Measurements from ENCODE around the gene CLRN3. TPM values are rescaled to one million over a fixed set of nuclear protein-coding genes. Genes with fewer than 3 reads are reported as not detected.

The CLRN3 gene
- total RNA-seq, 1 donor from 2014 or later: not detected

DNA sequence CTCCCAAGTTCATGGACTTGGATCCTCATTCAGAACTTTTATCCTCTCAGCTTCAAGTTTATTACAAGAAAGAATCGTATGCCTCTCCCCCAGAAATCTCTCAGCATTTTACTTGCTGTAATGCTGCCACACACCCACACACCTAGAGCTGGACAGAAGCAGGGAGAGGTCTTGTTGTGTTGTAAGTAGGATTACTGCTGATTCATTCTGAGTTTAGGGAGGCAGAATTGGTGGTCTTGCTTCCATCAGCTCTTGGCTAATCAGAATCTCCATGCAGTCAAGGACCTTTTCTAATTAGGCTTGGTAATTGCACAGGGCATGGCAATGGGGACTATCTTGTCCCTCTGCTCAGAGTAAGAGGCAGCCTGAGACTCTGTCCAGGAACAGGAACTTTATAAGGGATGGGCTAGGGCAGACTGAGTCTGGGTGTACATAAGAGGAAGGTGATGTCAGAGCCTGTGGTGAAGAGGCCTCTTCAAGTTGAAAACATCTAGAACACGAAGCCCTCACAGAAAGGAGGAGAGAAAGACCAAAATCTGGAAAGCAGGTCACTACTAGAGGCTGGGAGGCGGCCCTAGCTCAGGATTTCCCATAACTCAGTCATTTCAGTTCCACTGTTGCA is 7.1 kb upstream of the CLRN3 start:
- peak; percentile 26 for DNase-seq (ENCODE audit: low spot score)

- no peak for DNase-seq (ENCODE audit: low spot score)
Observed at GRCh38 chr10:127897177-127897576, 4.4 kb upstream of the CLRN3 start.

- no peak for DNase-seq (ENCODE audit: low spot score)
Observed at GRCh38 chr10:127896590-127896989, 3.8 kb upstream of the CLRN3 start.

DNA sequence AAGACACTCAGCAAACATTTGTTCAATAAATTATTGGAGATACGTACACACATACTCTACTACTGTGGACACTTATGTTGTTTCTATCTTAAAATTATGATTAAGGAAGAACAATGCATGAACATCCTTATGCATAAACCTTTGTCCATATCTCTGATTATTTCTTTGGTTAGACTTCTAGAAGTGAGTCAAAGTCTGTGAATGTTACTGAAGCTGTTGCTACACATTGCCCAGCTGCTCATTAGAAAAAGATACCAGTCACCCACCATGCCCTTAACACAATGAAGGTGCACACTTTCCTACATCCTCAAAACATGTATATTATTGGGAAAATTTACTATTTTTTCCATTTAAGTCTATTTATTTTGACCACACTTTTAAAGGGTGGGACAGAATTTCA is 1.4 kb upstream of the CLRN3 start:
- no peak for DNase-seq (ENCODE audit: low spot score)

GRCh38 chr10:127890832-127891334 is 1.9 kb downstream of the CLRN3 start:
- DNase-seq (ENCODE audit: low spot score): peak; percentile 25

GRCh38 chr10:127890216-127890615 is 2.5 kb downstream of the CLRN3 start:
- DNase-seq (ENCODE audit: low spot score): no peak

DNA sequence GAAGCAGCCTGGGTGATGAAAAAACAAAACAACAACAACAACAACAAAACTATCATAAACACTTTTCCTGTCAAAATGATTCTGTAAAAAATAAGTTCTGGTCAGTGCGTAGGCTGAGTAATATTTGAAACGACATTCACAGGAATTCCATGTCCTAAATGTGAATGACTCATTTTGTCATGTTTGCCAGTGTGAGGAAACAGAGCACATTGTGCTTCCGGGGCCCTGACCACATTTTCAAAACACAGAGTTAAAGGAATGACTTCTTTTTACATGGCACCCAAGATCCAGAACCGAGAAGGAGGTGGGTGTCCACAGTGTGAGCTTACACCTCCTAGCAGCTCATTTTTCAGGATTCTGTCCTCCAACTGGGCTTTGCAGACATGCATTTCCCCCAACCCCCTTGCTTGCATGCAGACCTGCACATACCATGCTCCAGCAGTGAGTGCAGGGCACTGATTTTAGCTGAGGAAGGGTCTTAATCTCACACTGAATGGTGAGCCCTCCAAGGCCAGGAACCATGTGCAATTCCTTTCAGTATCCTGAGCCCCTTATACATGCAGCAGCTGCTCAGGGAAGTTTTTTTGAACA is 3.0 kb downstream of the CLRN3 start:
- DNase-seq (ENCODE audit: low spot score): peak; percentile 35

- DNase-seq (ENCODE audit: low spot score): peak; percentile 29
Observed at GRCh38 chr10:127888521-127889312, 4.0 kb downstream of the CLRN3 start.

GRCh38 chr10:127887541-127888415 is 5.0 kb downstream of the CLRN3 start:
- peak; percentile 37 for DNase-seq (ENCODE audit: low spot score)

- peak; percentile 40 for DNase-seq (ENCODE audit: low spot score)
Observed at GRCh38 chr10:127886371-127887051, 6.2 kb downstream of the CLRN3 start.

DNA sequence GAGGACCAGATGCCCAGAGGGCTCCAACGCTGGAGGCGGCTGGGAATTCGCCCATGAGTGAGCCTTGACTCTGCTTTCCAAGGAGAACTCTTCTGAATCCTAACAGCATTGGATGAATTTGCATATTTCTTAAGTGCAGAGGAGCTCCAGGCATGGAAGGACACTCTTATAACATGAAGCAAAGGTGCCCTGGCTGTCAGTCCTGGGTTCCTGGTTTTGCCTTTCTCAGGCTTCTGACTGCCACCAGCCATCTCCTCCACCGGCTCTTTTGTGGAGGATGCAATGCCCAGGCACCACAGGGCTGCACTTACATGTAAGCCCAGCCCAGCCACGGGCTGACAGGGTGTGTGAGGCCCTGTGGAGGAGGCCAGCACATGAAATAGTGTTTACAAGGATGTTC is 8.2 kb downstream of the CLRN3 start:
- DNase-seq (ENCODE audit: low spot score): peak; percentile 32

DNA sequence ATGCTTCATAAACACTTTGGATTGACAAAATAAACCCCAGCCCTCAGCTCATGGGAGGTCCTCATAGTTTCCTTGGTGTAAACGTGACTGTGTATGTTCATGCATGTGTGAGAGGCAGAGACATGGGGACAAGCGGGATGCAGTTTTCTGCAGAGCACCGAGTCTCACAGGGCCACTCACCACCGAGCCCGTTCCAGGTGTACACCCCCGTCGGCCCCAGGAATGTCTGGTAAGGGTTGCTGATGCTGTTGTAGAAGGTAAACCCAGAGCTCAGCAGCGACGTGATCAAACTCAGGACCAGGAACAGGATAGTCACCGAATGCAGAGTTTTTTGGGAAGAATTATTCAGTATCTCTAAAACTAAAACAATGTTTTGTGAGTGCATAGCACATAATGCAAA is 9.2 kb downstream of the CLRN3 start:
- no peak for DNase-seq (ENCODE audit: low spot score)

GRCh38 chr10:127882801-127883459 is 9.8 kb downstream of the CLRN3 start:
- no peak for DNase-seq (ENCODE audit: low spot score)

DNA sequence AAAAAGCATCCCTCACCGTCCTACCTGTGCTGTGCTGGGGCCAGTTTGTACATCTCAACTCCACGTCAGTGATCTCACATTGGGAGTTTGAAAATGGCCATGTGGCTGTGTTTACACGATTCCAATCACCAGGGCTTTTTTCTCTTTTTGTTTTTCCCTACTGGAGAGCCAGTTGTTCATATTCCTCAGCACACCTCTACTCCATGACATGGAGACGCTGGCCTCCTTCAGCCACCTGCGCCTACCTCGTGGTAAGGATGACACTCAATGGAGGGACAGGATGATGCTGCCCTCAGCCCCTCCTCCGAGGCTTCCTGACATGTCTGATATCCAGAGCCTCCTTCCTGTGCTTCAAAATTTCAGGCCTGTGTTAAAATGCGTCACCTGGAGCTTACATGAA is 10.3 kb downstream of the CLRN3 start:
- no peak for DNase-seq (ENCODE audit: low spot score)

DNA sequence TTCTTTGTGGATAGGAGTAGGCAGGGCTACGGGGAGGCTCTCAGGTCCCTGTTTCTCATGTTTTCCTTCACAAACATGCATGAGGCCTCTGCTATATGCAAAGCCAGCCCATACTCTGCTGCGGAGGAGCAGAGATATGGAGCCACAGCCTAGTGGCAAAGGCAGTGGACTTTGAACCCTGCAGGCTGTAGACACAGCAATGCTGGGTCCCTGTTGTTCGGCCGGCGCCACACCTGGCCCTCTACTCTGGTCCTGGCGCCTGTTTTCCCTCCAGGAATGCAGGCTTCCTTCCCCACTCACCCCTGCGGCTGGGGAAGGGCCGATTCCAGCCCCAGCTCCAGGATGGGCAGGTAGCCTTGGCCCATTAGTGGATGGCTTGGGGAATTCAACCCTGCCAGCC is 11.5 kb downstream of the CLRN3 start:
- DNase-seq (ENCODE audit: low spot score): no peak

GRCh38 chr10:127880557-127880956 is 12.2 kb downstream of the CLRN3 start:
- no peak for DNase-seq (ENCODE audit: low spot score)

- DNase-seq (ENCODE audit: low spot score): no peak
Observed at GRCh38 chr10:127878475-127879055, 14.2 kb downstream of the CLRN3 start.

DNA sequence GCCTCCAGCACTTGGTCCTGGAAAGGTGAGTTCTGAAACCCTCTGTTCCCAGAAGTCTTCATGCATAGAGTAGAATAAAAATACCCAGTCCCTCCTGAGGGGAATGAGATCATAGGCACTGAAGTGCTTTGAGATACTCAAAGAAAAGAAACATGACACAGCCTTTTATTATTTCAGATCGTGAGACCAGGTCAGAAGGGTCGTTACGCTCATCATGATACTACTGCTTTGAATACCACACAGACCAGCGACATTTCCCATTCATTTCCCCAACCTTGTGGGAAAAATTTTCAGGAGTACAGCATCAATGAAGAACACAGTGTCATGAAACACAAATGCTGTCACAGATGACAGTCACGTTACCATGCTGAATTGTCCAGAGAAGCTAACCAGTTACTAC is 15.0 kb downstream of the CLRN3 start:
- no peak for DNase-seq (ENCODE audit: low spot score)

GRCh38 chr10:127877116-127877515 is 15.6 kb downstream of the CLRN3 start:
- DNase-seq (ENCODE audit: low spot score): no peak

GRCh38 chr10:127875916-127876315 is 16.8 kb downstream of the CLRN3 start:
- DNase-seq (ENCODE audit: low spot score): peak; percentile 1

DNA sequence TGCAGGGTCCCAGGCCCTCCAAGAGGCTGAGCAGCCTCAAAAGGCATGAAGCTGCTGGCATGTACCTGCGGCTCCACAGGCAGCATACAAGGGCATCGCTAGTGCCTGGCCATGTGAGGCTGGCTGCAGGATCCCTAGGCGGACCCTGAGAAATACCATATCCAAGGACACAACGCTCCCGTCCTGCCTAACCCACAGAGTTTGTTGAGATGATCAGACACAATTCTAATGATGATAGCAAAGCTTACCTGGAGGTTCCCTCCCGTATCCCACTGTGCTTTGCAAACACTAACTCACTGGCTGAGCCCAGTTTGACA is 17.3 kb downstream of the CLRN3 start:
- DNase-seq (ENCODE audit: low spot score): no peak
